Testis (tissue), 2 donors: ENCODE measurements around the gene TAF1.
"Not testable (repeated sequence)": the region's sequence is repeated elsewhere in the genome, so short reads cannot be mapped to it uniquely, and the experiment has no call there.

Experiments
- POLR2A ChIP-seq: fragments of 450-650 bp; IDR thresholded peaks from one replicate; pipeline ENCODE4 v1.6.1; 2017; ENCODE audit warnings: antibody characterized with exemption, mild to moderate bottlenecking, moderate library complexity
- TF ChIP-seq, protein P1 (sequence below), 3 experiments: fragments of 450-650 bp in 2 of 3; fragments of 200-600 bp in 1 of 3; sonication (generic) in 1 of 3; IDR thresholded peaks; one replicate each; pipeline ENCODE4 v1.5.1; 2016 to 2019; ENCODE audit warnings: antibody characterized with exemption in 3 of 3, mild to moderate bottlenecking in 2 of 3, moderate library complexity in 1 of 3

DNA sequence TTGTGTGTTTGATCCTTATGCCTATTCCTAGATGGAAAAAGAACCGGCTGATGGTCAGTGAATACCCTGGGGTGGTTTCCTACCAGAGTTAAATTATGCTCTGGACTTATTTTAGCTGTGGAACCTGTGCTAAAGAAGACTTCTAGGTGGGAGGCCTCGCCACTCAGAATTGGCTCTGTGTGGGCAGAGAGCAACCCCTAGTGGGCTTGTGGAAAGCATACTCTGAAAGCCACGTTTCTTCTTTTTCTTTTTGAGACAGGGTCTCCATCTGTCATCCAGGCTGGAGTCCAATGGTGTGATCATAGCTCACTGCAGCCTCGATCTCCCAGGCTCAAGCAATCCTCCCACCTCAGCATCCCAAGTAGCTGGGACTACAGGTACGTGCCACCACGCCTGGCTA, 16.3 kb upstream of the TAF1 start:
- TF ChIP-seq, protein P1, sequence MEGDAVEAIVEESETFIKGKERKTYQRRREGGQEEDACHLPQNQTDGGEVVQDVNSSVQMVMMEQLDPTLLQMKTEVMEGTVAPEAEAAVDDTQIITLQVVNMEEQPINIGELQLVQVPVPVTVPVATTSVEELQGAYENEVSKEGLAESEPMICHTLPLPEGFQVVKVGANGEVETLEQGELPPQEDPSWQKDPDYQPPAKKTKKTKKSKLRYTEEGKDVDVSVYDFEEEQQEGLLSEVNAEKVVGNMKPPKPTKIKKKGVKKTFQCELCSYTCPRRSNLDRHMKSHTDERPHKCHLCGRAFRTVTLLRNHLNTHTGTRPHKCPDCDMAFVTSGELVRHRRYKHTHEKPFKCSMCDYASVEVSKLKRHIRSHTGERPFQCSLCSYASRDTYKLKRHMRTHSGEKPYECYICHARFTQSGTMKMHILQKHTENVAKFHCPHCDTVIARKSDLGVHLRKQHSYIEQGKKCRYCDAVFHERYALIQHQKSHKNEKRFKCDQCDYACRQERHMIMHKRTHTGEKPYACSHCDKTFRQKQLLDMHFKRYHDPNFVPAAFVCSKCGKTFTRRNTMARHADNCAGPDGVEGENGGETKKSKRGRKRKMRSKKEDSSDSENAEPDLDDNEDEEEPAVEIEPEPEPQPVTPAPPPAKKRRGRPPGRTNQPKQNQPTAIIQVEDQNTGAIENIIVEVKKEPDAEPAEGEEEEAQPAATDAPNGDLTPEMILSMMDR (IDR thresholded peaks at IDR 0.05): not testable (repeated sequence)
- not testable (repeated sequence) for TF ChIP-seq POLR2A
